GM20000 (cell line): ENCODE data around the gene NPAS1.

Experiments used
- DNase-seq: peaks from one replicate; pipeline ENCODE4 v3.0.0; 2012; ENCODE audit warnings: low spot score
- TF ChIP-seq, protein P1 (sequence below): IDR thresholded peaks from 2 replicates; pipeline ENCODE4 v1.5.1; 2012; ENCODE audit warnings: mild to moderate bottlenecking, control low read depth; ENCODE audit errors: extremely low read depth, missing control alignments

NPAS1 gene

DNA sequence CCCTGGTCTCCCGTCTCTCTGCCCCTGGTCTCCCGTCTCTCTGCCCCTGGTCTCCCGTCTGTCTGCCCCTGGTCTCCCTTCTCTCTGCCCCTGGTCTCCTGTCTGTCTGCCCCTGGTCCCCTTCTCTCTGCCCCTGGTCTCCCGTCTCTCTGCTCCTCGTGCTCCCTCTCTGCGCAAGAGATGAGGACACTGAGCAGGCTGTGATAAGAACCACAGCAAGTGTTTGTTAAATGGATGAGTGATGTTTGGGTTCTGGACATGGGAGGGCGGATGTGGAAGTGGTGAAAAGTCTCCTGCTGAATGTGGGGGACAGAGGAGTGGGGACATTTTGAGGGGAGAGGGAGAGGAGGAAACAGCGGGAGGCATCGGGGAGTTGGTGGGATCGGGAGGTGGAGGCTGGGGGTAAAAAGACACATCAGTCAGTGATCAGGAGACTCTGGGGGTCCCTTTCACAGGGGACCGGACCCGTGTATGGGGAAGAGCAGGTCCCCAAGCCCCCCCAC, 8.0 kb downstream of the NPAS1 start:
- TF ChIP-seq, protein P1, sequence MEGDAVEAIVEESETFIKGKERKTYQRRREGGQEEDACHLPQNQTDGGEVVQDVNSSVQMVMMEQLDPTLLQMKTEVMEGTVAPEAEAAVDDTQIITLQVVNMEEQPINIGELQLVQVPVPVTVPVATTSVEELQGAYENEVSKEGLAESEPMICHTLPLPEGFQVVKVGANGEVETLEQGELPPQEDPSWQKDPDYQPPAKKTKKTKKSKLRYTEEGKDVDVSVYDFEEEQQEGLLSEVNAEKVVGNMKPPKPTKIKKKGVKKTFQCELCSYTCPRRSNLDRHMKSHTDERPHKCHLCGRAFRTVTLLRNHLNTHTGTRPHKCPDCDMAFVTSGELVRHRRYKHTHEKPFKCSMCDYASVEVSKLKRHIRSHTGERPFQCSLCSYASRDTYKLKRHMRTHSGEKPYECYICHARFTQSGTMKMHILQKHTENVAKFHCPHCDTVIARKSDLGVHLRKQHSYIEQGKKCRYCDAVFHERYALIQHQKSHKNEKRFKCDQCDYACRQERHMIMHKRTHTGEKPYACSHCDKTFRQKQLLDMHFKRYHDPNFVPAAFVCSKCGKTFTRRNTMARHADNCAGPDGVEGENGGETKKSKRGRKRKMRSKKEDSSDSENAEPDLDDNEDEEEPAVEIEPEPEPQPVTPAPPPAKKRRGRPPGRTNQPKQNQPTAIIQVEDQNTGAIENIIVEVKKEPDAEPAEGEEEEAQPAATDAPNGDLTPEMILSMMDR: no peak
- no peak for DNase-seq

DNA sequence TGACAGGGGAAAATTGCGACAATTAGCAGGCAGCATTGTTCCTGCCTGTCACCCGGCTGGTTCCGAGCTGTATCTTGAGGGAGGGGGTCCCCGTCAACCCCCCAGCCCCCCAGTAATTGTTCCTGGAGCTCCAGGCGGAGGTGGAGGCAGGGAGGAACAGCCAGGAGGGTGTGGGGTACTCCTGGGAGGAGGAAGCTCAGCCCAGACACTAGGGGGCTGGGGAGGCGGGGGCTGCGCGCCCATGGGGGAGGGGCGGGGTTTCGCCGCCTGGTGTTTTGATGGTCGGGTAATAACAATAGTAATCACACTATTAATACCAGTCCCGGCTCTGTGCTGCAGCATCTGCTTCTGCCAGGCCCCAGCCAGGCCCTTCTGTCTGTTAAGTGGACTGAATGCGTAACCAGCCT, 8.6 kb downstream of the NPAS1 start:
- TF ChIP-seq, protein P1: no peak
- no peak for DNase-seq

DNA sequence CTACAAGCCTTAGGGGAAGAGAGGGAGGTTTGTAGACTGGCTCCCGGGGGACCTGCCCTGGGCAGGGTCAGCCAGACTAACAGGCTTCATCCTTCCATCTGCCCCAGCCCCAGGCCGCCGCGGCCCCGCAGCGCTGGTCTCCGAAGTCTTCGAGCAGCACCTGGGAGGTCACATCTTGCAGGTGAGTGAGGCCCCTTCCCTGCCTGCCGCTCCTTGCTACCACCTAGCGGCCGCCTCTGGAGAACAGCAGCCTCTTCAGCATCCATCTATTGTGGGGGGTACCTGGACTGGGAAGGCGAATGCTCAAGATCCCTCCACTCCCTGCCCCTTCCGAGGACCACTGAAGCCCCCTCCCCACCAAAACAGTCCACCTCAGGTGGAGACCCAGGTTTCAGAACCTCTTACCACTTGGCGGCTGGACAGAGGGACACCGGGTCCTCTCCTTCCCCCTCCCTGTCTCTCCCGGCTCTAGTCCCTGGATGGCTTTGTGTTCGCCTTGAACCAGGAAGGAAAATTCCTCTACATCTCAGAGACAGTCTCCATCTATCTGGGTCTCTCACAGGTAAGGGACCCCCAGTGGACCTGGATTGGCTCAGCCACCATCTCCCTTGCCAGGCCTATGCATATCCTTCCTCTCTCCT, 12.7 kb downstream of the NPAS1 start:
- TF ChIP-seq, protein P1: peak; percentile 75
- peak; percentile 83 for DNase-seq

DNA sequence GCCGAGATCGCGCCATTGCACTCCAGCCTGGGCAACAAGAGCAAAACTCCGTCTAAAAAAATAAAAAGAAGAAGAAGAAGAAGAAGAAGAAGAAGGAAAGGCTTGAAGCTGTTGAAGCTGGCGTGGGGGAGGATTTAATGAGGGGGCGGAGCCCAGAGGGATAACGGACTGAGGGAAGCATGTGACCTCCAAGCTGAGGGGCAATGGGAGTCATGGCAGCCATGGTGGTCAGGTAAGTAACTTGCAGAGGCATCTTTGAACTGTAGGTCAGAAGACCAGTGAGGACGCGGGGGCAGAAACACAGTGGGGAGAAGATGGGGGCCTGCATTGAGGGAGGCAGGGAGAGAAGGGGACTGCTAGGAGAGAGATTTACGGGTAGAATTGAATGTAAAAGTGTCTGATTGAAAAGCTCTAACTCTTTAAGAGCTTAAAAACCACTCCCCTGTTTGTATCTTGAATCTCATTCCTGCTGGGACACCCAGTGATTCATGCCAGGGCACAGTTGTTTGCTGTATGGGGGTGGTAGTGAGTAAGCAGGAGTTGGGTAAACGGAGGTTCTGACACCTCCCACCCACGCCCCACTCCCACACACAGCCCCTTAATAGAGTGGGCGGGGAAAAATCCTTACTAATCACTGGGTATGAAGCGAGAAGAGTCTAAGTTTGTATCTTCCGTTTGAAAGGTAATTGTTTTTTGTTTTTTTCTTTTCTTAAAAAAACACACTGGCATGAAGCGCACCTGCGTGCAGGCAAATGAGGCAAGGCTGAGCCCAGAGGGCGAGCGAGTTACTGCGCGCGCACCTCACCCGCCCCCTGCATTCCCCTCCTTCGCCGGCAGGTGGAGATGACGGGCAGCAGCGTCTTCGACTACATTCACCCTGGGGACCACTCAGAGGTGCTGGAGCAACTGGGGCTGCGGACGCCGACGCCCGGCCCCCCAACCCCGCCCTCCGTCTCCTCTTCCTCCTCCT, 15.8 kb downstream of the NPAS1 start:
- TF ChIP-seq, protein P1: peak; percentile 80

DNA sequence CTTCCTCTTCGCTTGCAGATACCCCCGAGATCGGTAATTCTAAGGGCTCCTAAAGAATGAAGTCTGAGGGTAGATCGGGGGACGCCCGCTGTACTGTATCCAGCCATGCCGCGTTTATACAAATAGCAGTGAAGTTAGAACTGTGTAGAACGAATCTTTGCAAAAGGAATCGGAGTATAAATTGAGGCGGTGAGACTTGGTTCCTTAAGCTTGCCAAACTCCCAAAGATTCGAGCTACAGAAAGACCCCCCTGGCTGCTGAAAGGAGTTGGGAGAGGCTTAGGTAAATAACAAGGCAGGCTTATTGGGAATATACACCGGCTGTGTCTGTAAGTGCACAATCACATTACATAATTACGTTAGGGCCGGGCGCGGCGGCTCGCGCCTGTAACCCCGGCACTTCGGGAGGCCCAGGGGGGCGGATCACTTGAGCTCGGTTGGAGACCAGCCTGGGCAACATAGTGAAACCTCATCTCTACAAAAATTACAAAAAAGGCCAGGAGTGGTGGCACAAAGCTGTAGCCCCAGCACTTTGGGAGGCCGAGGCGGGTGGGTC, 16.5 kb downstream of the NPAS1 start:
- TF ChIP-seq, protein P1: no peak
- DNase-seq: no peak

More for the DNA sequence above, 15.8 kb downstream of the NPAS1 start:
- DNase-seq: peak; percentile 97

DNA sequence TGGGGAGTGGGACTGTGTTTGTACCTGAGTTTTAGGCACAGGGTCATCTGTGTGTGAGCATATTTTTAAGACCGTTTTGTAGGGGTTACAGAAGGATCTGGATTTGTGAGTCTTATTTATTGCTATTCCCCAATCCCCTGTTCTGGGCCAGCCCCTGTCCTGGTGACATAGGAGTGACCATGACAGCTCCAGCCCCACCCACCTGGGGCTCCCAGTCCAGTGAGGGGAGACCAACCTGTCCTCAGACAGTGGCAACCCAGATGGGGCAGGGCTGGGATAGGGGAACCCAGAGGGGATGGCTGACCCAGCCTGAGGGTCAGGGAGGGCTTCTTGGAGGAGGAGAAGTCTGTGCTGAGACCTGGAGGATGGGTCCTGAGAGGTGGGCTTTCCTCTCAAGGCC, 18.1 kb downstream of the NPAS1 start:
- TF ChIP-seq, protein P1: no peak
- no peak for DNase-seq
